ENCODE data around the gene SIVA1. TPM values are rescaled to one million over a fixed set of nuclear protein-coding genes. Genes with fewer than 3 reads are reported as not detected.

Gene SIVA1
- total RNA-seq, 1 donor from 2014 or later: 90.1 TPM

DNA sequence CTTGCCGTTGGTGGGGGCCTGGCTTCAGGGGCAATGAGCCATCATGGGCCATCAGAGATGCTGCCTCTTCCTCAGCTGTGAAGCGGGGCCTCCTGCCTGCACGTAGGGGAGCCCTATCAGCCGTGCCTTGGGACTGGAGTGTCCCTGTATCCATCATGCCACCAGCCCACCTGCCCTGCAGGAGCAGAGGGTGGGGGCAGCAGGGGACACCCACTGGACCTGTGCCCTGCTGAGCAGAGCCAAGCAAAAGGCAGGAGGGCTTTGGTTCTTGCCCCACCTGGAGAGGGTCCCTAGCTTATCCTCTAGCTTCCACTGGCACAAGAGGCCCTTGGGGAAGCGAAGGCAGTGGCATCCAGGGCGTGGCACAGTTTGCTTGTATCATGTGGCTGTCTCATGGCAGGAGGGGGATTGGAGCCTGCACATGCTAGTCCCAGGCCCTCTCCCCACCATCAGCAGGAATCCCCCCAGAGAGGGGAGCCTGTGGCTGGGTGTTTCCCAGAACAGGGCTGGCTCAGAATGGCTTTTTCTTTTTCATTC lies 18.8 kb upstream of the SIVA1 start:
- TF ChIP-seq, protein P1, sequence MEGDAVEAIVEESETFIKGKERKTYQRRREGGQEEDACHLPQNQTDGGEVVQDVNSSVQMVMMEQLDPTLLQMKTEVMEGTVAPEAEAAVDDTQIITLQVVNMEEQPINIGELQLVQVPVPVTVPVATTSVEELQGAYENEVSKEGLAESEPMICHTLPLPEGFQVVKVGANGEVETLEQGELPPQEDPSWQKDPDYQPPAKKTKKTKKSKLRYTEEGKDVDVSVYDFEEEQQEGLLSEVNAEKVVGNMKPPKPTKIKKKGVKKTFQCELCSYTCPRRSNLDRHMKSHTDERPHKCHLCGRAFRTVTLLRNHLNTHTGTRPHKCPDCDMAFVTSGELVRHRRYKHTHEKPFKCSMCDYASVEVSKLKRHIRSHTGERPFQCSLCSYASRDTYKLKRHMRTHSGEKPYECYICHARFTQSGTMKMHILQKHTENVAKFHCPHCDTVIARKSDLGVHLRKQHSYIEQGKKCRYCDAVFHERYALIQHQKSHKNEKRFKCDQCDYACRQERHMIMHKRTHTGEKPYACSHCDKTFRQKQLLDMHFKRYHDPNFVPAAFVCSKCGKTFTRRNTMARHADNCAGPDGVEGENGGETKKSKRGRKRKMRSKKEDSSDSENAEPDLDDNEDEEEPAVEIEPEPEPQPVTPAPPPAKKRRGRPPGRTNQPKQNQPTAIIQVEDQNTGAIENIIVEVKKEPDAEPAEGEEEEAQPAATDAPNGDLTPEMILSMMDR (conservative IDR thresholded peaks at IDR 0.05): no peak
- Mint-ChIP-seq H3K9me3 (no peaks in the 10 kb centered on the region), H3K27ac (no peak overlapping the region), H3K4me3 (no peak overlapping the region), H3K36me3 (no peaks in the 10 kb centered on the region), H3K27me3 (peaks cover under 1% of the 10 kb centered on the region), H3K4me1 (ENCODE audit: unreplicated experiment) (no peaks in the 10 kb centered on the region)
- DNase-seq (ENCODE audit: extremely low spot score, unreplicated experiment): no peak

DNA sequence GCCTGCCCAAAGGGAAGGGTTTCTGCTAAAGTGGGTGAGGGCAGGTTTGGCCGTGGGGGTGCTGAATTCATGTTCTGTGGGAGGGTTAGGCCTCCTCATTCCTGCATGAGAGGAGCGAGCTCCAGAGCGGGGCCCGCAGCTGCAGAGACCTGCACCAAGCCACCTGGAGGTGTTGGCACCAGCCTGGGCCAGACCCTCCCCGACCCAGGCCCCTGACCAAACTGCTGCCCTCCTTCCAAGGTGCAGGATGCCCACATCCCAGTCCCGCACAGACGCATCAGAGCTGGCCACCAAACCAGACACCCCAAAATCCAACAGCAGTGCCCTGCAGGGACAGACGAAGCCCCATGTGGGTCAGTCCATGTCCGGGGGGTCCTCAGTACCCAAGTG lies 18.4 kb upstream of the SIVA1 start:
- H3K4me3 Mint-ChIP-seq: no peak overlapping the region
- no peaks in the 10 kb centered on the region for H3K9me3 Mint-ChIP-seq
- no peaks in the 10 kb centered on the region for H3K36me3 Mint-ChIP-seq
- no peak overlapping the region for H3K27ac Mint-ChIP-seq
- TF ChIP-seq, protein P1 (conservative IDR thresholded peaks at IDR 0.05): no peak
- no peaks in the 10 kb centered on the region for H3K27me3 Mint-ChIP-seq
- no peaks in the 10 kb centered on the region for H3K4me1 Mint-ChIP-seq (ENCODE audit: unreplicated experiment)
- DNase-seq (ENCODE audit: extremely low spot score, unreplicated experiment): no peak

DNA sequence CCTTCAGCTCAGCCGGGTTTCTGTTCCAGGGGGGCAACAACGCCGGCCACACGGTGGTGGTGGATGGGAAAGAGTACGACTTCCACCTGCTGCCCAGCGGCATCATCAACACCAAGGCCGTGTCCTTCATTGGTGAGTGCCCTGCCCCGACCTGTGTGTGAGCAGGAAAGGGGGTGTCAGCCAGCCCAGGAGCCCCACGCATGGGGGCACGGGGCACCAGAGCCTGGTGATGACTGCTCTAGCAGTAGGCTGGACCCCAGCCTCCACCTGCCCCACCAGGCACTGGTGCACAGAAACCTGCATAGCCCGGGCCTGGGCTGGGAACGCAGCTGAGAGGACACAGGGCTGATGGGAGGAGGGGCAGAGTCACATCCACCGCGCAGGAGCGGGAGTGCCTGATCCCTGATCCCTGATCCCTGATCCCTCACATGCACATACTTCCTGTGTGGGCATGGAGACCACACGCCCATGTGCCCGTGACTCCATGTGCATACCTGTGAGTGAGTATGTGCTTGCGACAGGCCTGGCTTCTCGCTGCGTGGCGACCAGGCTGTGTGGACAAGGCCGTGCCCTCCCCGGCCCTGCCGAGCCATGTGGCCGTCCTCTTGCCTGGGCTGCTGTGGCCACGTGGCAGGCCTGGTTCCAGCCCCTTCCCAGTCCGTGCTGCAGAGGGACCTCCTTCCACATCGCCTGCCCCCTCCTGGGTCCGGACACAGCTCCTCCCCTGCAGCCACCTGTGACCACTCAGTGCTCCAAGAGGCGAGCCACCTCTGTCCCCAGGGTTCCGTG lies 17.8 kb upstream of the SIVA1 start:
- Mint-ChIP-seq H3K4me3 (no peak overlapping the region), H3K36me3 (no peaks in the 10 kb centered on the region), H3K4me1 (ENCODE audit: unreplicated experiment) (no peaks in the 10 kb centered on the region), H3K27me3 (no peaks in the 10 kb centered on the region), H3K27ac (no peak overlapping the region), H3K9me3 (no peaks in the 10 kb centered on the region)
- no peak for DNase-seq (ENCODE audit: extremely low spot score, unreplicated experiment)
- TF ChIP-seq, protein P1 (conservative IDR thresholded peaks at IDR 0.05): no peak

DNA sequence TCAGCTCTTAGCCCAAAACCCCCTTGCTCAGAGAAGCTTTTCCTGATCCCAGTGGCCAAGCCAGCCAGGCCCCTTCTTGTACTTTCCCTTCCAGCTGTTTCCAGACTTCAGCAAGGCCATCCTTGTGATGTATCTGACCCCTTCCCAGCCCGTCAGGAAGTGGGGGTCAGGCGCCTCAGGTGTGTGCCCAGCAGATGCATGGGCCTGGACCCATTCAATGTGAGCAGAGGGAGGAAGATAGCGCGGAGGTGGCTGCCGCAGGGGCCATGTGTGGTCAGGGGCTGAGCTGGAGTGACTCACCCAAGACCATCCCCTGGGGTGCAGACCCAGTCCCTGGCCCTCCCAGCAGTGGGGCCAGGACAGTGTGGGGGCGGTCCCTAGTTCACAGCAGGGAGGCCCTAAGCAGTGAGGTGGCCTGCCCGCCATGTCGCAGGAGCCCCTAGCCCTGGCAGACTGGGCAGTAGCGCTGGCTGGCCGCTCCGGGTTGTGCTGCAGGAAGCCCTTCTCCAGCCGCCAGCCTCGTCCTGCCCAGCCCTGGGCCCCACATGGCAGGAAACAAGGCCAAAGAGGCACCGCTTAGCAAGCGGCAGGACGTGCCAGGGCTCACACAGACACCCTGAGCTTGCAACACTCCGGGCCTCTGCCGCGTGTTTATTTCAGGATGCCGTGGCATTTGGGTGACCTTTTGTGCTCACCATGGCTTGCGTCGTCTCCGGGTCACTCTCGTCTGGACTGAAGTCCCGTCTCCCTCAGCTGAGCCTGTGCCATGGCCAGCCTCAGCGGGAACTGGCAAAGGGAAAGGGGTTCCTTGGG lies 16.9 kb upstream of the SIVA1 start:
- Mint-ChIP-seq H3K36me3 (no peaks in the 10 kb centered on the region), H3K9me3 (no peaks in the 10 kb centered on the region), H3K4me1 (ENCODE audit: unreplicated experiment) (no peaks in the 10 kb centered on the region), H3K27me3 (no peaks in the 10 kb centered on the region), H3K4me3 (no peak overlapping the region), H3K27ac (no peak overlapping the region)
- DNase-seq (ENCODE audit: extremely low spot score, unreplicated experiment): no peak
- TF ChIP-seq, protein P1 (conservative IDR thresholded peaks at IDR 0.05): no peak

DNA sequence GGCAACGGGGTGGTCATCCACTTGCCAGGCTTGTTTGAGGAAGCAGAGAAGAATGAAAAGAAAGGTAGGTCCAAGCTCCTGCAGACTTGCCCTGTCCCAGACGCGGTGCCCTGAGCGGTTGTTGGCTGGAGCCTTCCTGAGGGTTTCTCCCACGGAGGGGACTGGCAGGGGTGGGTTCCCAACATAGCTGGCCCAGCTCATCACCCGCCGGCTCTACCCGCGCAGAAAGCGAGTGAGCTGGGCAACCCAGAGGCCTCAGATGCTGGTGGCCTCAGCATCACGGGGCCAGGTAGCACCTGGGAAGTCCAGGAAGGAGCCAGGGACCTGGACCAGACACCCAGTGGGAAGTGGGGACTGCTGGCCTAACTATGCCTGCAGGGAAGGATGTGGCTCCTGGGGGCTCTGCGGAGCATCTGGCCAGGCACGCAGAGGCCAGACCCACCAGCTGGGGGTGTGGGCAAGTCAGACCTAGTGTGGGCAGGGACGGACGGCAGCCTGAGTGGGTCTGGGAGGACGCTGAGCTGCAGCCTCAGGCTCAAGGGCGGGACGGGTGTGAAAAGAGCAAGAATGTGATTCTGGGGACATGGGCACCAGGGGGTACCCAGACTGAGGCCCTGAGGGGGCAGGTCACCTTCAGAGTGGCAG lies 14.4 kb upstream of the SIVA1 start:
- H3K36me3 Mint-ChIP-seq: no peaks in the 10 kb centered on the region
- H3K4me1 Mint-ChIP-seq (ENCODE audit: unreplicated experiment): no peaks in the 10 kb centered on the region
- no peaks in the 10 kb centered on the region for H3K27me3 Mint-ChIP-seq
- H3K4me3 Mint-ChIP-seq: no peak overlapping the region
- no peaks in the 10 kb centered on the region for H3K9me3 Mint-ChIP-seq
- no peak for DNase-seq (ENCODE audit: extremely low spot score, unreplicated experiment)
- TF ChIP-seq, protein P1 (conservative IDR thresholded peaks at IDR 0.05): no peak
- no peak overlapping the region for H3K27ac Mint-ChIP-seq
